ENCODE results near the gene BTC.

DNA sequence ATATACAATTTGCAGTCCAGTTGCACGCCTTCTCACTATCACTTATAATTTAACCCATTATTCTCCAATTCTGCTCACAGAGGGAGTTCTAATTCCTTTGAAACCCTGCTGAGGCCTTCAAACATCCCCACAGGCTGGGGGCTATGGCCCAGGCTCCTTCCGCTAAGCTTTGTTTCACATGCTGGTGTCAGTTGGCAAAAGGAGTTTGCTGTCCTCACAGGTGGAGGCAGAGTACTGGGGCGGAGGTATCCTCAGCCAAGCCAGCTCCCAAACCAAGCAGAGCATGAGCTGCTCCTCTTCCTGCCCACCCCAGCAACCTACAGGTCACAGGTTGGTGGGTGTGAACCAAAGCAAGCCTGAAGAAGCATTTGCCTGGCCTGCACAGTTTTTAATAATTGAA is 21.5 kb downstream of the BTC start:
- TF ChIP-seq KLF16 (CRISPR knock-in tag; IDR thresholded peaks at IDR 0.05) (no peak), MATR3 (CRISPR knock-in tag; IDR thresholded peaks at IDR 0.05) (no peak), POLR2A (IDR thresholded peaks at IDR 0.05; ENCODE audit: insufficient read depth in 1 of 2, low read depth in 2 of 2, low read length in 2 of 2) (no peak), MAFF (IDR thresholded peaks at IDR 0.05; ENCODE audit: low read depth, low read length) (no peak), PHF21A (CRISPR knock-in tag; IDR thresholded peaks at IDR 0.05) (no peak), KLF9 (CRISPR knock-in tag; IDR thresholded peaks at IDR 0.05; ENCODE audit: low read depth) (no peak), CC2D1A (CRISPR knock-in tag; IDR thresholded peaks at IDR 0.05) (no peak), ATF7 (IDR thresholded peaks at IDR 0.05) (no peak), ATF7 (CRISPR knock-in tag; IDR thresholded peaks at IDR 0.05) (no peak), SP2 (CRISPR knock-in tag; IDR thresholded peaks at IDR 0.05) (no peak), NFRKB (IDR thresholded peaks at IDR 0.05) (no peak), MTA3 (CRISPR knock-in tag; IDR thresholded peaks at IDR 0.05) (no peak), HNF4A (CRISPR knock-in tag; IDR thresholded peaks at IDR 0.05) (no peak)
- TF ChIP-seq, protein P1, sequence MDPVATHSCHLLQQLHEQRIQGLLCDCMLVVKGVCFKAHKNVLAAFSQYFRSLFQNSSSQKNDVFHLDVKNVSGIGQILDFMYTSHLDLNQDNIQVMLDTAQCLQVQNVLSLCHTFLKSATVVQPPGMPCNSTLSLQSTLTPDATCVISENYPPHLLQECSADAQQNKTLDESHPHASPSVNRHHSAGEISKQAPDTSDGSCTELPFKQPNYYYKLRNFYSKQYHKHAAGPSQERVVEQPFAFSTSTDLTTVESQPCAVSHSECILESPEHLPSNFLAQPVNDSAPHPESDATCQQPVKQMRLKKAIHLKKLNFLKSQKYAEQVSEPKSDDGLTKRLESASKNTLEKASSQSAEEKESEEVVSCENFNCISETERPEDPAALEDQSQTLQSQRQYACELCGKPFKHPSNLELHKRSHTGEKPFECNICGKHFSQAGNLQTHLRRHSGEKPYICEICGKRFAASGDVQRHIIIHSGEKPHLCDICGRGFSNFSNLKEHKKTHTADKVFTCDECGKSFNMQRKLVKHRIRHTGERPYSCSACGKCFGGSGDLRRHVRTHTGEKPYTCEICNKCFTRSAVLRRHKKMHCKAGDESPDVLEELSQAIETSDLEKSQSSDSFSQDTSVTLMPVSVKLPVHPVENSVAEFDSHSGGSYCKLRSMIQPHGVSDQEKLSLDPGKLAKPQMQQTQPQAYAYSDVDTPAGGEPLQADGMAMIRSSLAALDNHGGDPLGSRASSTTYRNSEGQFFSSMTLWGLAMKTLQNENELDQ (CRISPR knock-in tag; IDR thresholded peaks at IDR 0.05; ENCODE audit: borderline replicate concordance), result no peak
- TF ChIP-seq, protein P2, sequence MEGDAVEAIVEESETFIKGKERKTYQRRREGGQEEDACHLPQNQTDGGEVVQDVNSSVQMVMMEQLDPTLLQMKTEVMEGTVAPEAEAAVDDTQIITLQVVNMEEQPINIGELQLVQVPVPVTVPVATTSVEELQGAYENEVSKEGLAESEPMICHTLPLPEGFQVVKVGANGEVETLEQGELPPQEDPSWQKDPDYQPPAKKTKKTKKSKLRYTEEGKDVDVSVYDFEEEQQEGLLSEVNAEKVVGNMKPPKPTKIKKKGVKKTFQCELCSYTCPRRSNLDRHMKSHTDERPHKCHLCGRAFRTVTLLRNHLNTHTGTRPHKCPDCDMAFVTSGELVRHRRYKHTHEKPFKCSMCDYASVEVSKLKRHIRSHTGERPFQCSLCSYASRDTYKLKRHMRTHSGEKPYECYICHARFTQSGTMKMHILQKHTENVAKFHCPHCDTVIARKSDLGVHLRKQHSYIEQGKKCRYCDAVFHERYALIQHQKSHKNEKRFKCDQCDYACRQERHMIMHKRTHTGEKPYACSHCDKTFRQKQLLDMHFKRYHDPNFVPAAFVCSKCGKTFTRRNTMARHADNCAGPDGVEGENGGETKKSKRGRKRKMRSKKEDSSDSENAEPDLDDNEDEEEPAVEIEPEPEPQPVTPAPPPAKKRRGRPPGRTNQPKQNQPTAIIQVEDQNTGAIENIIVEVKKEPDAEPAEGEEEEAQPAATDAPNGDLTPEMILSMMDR (CRISPR knock-in tag; IDR thresholded peaks at IDR 0.05), result no peak
